Activated CD4-positive, alpha-beta T cell treated with anti-CD3 and anti-CD28 coated beads for 4 hours (primary cell): Measurements from ENCODE around the gene KAZN.

Source experiments
- DNase-seq, 2 donors: peaks; one replicate each; pipeline ENCODE4 v3.0.0-alpha.2; 2020

The KAZN gene

GRCh38 chr1:14804626-14805025 is 206.1 kb downstream of the KAZN start:
- no peak for DNase-seq

GRCh38 chr1:14806772-14807171 is 208.3 kb downstream of the KAZN start:
- no peak for DNase-seq

- DNase-seq = no peak
Measured at GRCh38 chr1:14808768-14809167, 210.3 kb downstream of the KAZN start.

GRCh38 chr1:14809191-14809981 is 210.9 kb downstream of the KAZN start:
- no peak for DNase-seq

- no peak for DNase-seq
Measured at GRCh38 chr1:14810595-14811361, 212.3 kb downstream of the KAZN start.

- DNase-seq = no peak
Measured at GRCh38 chr1:14811573-14811972, 213.1 kb downstream of the KAZN start.

- DNase-seq = no peak
Measured at GRCh38 chr1:14812189-14812588, 213.7 kb downstream of the KAZN start.

GRCh38 chr1:14815175-14815877 is 216.8 kb downstream of the KAZN start:
- DNase-seq = no peak

- DNase-seq = no peak
Measured at GRCh38 chr1:14817223-14818170, 219.0 kb downstream of the KAZN start.

- no peak for DNase-seq
Measured at GRCh38 chr1:14820295-14821085, 222.0 kb downstream of the KAZN start.

- no peak for DNase-seq
Measured at GRCh38 chr1:14822493-14822892, 224.0 kb downstream of the KAZN start.

- DNase-seq = no peak
Measured at GRCh38 chr1:14822996-14823395, 224.5 kb downstream of the KAZN start.

- DNase-seq = no peak
Measured at GRCh38 chr1:14824314-14824915, 225.9 kb downstream of the KAZN start.

- DNase-seq = no peak
Measured at GRCh38 chr1:14825396-14825795, 226.9 kb downstream of the KAZN start.

GRCh38 chr1:14826172-14826636 is 227.7 kb downstream of the KAZN start:
- DNase-seq = no peak

GRCh38 chr1:14826731-14827326 is 228.3 kb downstream of the KAZN start:
- DNase-seq = no peak

GRCh38 chr1:14827870-14828269 is 229.4 kb downstream of the KAZN start:
- no peak for DNase-seq

- DNase-seq = no peak
Measured at GRCh38 chr1:14828665-14829064, 230.2 kb downstream of the KAZN start.

GRCh38 chr1:14835725-14836124 is 237.2 kb downstream of the KAZN start:
- DNase-seq = no peak

- no peak for DNase-seq
Measured at GRCh38 chr1:14836426-14837140, 238.1 kb downstream of the KAZN start.
